Body of pancreas (tissue), 4 donors: ENCODE data around the gene RAB6B.

Source experiments
- CTCF ChIP-seq, 7 experiments: fragments of 450-650 bp in 4 of 7; fragments of 200-600 bp in 3 of 7; sonication (generic) in 3 of 7; IDR thresholded peaks; one replicate each; pipeline ENCODE4 v1.5.1; 2016 to 2019; ENCODE audit warnings: antibody characterized with exemption in 7 of 7
- POLR2A ChIP-seq, 3 donors: fragments of 450-650 bp; IDR thresholded peaks; one replicate each; pipeline ENCODE4 v1.6.1; 2016; ENCODE audit warnings: antibody characterized with exemption in 3 of 3, mild to moderate bottlenecking in 2 of 3

- TF ChIP-seq POLR2A (IDR thresholded peaks at IDR 0.05) (no peak), CTCF (IDR thresholded peaks at IDR 0.05) (no peak)
These were observed 45.6 kb downstream of the RAB6B start for GRCh38 chr3:133850034-133850433.
